Tibial nerve (tissue), 3 donors: ENCODE results near the gene RANBP17.

Source experiments
- POLR2A ChIP-seq, 2 donors: fragments of 450-650 bp; IDR thresholded peaks; one replicate each; pipeline ENCODE4 v1.6.1; 2017; ENCODE audit warnings: antibody characterized with exemption in 2 of 2, mild to moderate bottlenecking in 2 of 2, moderate library complexity in 2 of 2
- TF ChIP-seq, protein P1 (sequence below), 5 experiments: fragments of 200-600 bp in 3 of 5; fragments of 450-650 bp in 2 of 5; sonication (generic) in 3 of 5; IDR thresholded peaks; one replicate each; pipeline ENCODE4 v1.5.1; 2016 to 2019; ENCODE audit warnings: antibody characterized with exemption in 5 of 5, mild to moderate bottlenecking in 3 of 5, moderate library complexity in 2 of 5

DNA sequence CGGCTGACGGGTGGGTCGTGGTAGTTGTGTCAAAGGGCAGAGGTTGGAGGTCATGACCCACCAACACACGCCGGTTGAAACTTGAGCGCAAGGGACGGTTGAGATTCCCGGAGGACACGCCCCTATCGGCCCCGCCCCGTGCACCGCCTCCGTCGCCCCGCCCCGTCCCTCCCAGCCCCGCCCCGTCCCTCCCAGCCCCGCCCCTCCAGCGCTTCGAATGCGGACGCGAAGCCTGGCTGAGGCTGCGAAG is 226 bp upstream of the RANBP17 start:
- no peak for TF ChIP-seq POLR2A (IDR thresholded peaks at IDR 0.05)
- TF ChIP-seq, protein P1, sequence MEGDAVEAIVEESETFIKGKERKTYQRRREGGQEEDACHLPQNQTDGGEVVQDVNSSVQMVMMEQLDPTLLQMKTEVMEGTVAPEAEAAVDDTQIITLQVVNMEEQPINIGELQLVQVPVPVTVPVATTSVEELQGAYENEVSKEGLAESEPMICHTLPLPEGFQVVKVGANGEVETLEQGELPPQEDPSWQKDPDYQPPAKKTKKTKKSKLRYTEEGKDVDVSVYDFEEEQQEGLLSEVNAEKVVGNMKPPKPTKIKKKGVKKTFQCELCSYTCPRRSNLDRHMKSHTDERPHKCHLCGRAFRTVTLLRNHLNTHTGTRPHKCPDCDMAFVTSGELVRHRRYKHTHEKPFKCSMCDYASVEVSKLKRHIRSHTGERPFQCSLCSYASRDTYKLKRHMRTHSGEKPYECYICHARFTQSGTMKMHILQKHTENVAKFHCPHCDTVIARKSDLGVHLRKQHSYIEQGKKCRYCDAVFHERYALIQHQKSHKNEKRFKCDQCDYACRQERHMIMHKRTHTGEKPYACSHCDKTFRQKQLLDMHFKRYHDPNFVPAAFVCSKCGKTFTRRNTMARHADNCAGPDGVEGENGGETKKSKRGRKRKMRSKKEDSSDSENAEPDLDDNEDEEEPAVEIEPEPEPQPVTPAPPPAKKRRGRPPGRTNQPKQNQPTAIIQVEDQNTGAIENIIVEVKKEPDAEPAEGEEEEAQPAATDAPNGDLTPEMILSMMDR (IDR thresholded peaks at IDR 0.05): no peak
